Measurements from ENCODE around the gene PPIG.
"Not testable (repeated sequence)": the region's sequence is repeated elsewhere in the genome, so short reads cannot be mapped to it uniquely, and the experiment has no call there.

DNA sequence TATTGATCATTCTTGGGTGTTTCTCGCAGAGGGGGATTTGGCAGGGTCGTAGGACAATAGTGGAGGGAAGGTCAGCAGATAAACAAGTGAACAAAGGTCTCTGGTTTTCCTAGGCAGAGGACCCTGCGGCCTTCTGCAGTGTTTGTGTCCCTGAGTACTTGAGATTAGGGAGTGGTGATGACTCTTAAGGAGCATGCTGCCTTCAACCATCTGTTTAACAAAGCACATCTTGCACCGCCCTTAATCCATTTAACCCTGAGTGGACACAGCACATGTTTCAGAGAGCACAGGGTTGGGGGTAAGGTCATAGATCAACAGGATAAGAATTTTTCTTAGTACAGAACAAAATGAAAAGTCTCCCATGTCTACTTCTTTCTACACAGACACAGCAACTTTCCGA is 9.6 kb upstream of the PPIG start:
- not testable (repeated sequence) for TF ChIP-seq POLR2A (IDR thresholded peaks at IDR 0.05)
- TF ChIP-seq, protein P1, sequence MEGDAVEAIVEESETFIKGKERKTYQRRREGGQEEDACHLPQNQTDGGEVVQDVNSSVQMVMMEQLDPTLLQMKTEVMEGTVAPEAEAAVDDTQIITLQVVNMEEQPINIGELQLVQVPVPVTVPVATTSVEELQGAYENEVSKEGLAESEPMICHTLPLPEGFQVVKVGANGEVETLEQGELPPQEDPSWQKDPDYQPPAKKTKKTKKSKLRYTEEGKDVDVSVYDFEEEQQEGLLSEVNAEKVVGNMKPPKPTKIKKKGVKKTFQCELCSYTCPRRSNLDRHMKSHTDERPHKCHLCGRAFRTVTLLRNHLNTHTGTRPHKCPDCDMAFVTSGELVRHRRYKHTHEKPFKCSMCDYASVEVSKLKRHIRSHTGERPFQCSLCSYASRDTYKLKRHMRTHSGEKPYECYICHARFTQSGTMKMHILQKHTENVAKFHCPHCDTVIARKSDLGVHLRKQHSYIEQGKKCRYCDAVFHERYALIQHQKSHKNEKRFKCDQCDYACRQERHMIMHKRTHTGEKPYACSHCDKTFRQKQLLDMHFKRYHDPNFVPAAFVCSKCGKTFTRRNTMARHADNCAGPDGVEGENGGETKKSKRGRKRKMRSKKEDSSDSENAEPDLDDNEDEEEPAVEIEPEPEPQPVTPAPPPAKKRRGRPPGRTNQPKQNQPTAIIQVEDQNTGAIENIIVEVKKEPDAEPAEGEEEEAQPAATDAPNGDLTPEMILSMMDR (IDR thresholded peaks at IDR 0.05) = not testable (repeated sequence)

Data from sigmoid colon (tissue), 3 donors.